ENCODE data around the gene FILIP1L. TPM values are rescaled to one million over a fixed set of nuclear protein-coding genes. Genes with fewer than 3 reads are reported as not detected.
A peak's percentile ranks its signal among the peaks of the same experiment; 100 is the strongest.

Gene FILIP1L
- total RNA-seq, 1 donor from 2014 or later: 0.15 TPM

DNA sequence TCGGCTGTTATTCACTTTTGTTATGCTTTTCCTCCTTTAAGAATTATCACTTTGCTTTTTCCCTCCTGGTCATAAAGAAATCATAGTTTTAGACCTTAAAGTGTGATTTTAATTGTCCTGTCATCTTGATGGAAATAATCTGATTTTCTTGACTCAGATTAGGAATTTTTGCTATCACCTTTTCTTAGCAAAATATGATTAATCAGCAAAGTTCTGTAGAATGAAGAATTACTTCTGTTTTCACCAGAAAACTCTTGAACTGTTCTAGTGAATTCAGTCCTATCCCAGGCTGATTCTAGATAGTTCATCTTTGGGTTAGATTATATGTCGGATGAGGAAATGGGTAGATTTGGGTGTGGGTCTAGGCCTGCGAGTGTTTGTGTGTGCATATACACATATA lies 284.5 kb downstream of the FILIP1L start:
- no peaks in the 10 kb centered on the region for H3K9me3 ChIP-seq (ENCODE audit: low read depth)
- no peak overlapping the region for H2AFZ ChIP-seq (replicated peaks)
- no peaks in the 10 kb centered on the region for H3F3A ChIP-seq (ENCODE audit: low read depth)
- no peak overlapping the region for H3K4me2 ChIP-seq
- peaks cover 7% of the 10 kb centered on the region for H3K4me1 Mint-ChIP-seq
- no peaks in the 10 kb centered on the region for H3K9me3 Mint-ChIP-seq
- H3K79me2 ChIP-seq (ENCODE audit: low read depth): peaks cover 56% of the 10 kb centered on the region
- no peak overlapping the region for H3K9ac ChIP-seq
- H3K36me3 Mint-ChIP-seq: no peaks in the 10 kb centered on the region
- TF ChIP-seq EZH2phosphoT487 (IDR thresholded peaks at IDR 0.05): no peak
- peaks cover 2% of the 10 kb centered on the region for H3K27me3 Mint-ChIP-seq (ENCODE audit: insufficient read depth, low read depth)
- no peaks in the 10 kb centered on the region for H4K20me1 ChIP-seq (ENCODE audit: low read depth)
- H3K36me3 ChIP-seq: no peaks in the 10 kb centered on the region
- no peak overlapping the region for H3K4me3 Mint-ChIP-seq
- no peak overlapping the region for H3K4me3 ChIP-seq
- H3K27ac ChIP-seq: no peak overlapping the region
- H3K27me3 ChIP-seq: no peaks in the 10 kb centered on the region
- no peak for DNase-seq (ENCODE audit: low spot score)
- no peak overlapping the region for H3K27ac Mint-ChIP-seq
- H3K4me1 ChIP-seq: no peaks in the 10 kb centered on the region

DNA sequence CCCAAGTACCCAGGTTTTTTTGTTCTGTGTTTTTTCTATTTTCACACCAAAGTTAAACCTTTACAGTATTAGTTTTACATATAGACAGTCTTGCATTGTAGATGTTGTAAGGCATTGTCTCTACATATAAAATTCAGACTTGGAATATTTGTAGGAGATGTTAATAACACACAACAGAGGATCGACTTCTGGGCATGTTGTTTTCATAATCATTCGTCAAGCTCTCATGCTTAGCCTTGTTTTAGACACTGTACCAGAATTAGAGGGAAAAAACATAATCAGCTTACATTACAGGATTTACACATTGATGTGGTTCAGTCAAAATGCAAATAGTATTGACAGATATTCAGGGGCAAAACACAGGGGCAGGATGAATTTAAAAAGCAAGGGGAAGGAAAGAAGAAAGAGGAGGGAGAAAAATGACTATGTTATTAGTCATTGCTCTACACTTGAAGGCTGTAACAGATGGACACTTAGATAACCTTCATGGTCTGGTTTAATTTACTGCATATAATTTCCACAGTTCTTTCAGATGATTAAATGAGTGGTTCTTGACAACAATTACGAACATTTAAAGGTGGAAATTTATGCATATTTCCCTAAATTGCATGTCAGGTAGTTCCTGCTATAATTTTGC lies 289.2 kb downstream of the FILIP1L start:
- Histone ChIP-seq H3K4me1 (peaks cover 5% of the 10 kb centered on the region), H4K20me1 (ENCODE audit: low read depth) (no peaks in the 10 kb centered on the region), H3K9me3 (ENCODE audit: low read depth) (no peaks in the 10 kb centered on the region), H3K36me3 (no peaks in the 10 kb centered on the region), H3F3A (ENCODE audit: low read depth) (no peaks in the 10 kb centered on the region), H3K4me2 (no peak overlapping the region), H3K27me3 (no peaks in the 10 kb centered on the region), H3K4me3 (no peak overlapping the region), H3K9ac (no peak overlapping the region), H3K79me2 (ENCODE audit: low read depth) (peaks cover 79% of the 10 kb centered on the region), H3K27ac (no peak overlapping the region), H2AFZ (replicated peaks) (no peak overlapping the region)
- Mint-ChIP-seq H3K27ac (no peak overlapping the region), H3K27me3 (ENCODE audit: insufficient read depth, low read depth) (peaks cover 2% of the 10 kb centered on the region), H3K4me1 (peaks cover 13% of the 10 kb centered on the region), H3K36me3 (no peaks in the 10 kb centered on the region), H3K9me3 (no peaks in the 10 kb centered on the region), H3K4me3 (no peak overlapping the region)
- TF ChIP-seq, protein P1, sequence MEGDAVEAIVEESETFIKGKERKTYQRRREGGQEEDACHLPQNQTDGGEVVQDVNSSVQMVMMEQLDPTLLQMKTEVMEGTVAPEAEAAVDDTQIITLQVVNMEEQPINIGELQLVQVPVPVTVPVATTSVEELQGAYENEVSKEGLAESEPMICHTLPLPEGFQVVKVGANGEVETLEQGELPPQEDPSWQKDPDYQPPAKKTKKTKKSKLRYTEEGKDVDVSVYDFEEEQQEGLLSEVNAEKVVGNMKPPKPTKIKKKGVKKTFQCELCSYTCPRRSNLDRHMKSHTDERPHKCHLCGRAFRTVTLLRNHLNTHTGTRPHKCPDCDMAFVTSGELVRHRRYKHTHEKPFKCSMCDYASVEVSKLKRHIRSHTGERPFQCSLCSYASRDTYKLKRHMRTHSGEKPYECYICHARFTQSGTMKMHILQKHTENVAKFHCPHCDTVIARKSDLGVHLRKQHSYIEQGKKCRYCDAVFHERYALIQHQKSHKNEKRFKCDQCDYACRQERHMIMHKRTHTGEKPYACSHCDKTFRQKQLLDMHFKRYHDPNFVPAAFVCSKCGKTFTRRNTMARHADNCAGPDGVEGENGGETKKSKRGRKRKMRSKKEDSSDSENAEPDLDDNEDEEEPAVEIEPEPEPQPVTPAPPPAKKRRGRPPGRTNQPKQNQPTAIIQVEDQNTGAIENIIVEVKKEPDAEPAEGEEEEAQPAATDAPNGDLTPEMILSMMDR (IDR thresholded peaks at IDR 0.05): no peak
- TF ChIP-seq EZH2phosphoT487 (IDR thresholded peaks at IDR 0.05) (no peak), EZH2 (IDR thresholded peaks at IDR 0.05) (no peak)
- no peak for DNase-seq (ENCODE audit: low spot score)

DNA sequence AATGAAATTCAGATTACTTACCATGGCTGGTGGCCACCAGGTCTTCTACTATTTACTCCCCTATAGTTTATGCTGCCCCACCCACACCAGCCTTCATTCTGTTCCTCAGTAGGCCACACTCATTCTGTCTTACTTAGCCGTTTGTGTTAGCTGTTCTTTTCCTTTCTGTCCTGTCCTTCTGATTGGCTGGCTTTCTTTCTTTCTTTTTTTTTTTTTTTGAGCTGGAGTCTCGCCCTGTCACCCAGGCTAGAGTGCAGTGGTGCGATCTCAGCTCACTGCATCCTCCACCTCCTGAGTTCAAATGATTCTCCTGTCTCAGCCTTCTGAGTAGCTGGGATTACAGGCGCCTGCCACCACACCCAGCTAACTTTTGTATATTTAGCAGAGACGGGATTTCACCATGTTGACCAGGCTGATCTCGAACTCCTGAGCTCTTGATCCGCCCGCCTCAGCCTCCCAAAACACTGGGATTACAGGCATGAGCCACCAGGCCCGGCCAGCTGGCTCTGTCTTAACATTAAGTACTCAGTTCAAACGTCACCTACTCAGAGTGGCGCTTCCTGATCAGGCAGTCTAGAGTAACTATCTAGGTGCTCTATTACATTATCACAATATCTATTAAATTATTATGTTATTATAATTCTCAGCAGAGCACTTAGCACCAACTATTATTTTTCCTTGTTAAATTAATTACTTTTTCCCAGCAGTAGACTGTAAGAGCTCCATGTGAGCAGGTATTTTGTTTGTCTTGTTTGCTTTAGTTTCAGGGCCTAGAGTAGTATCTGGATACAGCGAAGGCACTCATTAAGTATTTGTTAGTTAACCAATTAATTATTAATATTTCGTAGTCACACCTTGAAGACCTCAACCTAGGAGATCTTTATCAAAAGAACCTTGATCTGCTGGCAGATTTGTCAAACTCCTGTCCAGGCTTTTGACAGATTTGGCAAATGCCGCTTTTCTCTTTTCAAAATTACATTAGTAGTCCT lies 290.3 kb downstream of the FILIP1L start:
- peaks cover 15% of the 10 kb centered on the region for H3K4me1 Mint-ChIP-seq
- peaks cover 2% of the 10 kb centered on the region for H3K27me3 Mint-ChIP-seq (ENCODE audit: insufficient read depth, low read depth)

More for the DNA sequence above, 290.3 kb downstream of the FILIP1L start:
- peaks cover 5% of the 10 kb centered on the region for H3K4me1 ChIP-seq
- no peaks in the 10 kb centered on the region for H3F3A ChIP-seq (ENCODE audit: low read depth)
- no peak for TF ChIP-seq EZH2phosphoT487 (IDR thresholded peaks at IDR 0.05)
- TF ChIP-seq EZH2 (IDR thresholded peaks at IDR 0.05): no peak
- TF ChIP-seq, protein P1 (IDR thresholded peaks at IDR 0.05): no peak
- no peak overlapping the region for H3K27ac ChIP-seq
- Mint-ChIP-seq H3K4me3 (no peak overlapping the region), H3K27ac (no peak overlapping the region), H3K36me3 (no peaks in the 10 kb centered on the region), H3K9me3 (no peaks in the 10 kb centered on the region)
- H3K9ac ChIP-seq: no peak overlapping the region
- no peak overlapping the region for H2AFZ ChIP-seq (replicated peaks)
- H3K79me2 ChIP-seq (ENCODE audit: low read depth): peaks cover 78% of the 10 kb centered on the region
- no peaks in the 10 kb centered on the region for H3K36me3 ChIP-seq
- peak; percentile 9 for DNase-seq (ENCODE audit: low spot score)
- H3K4me3 ChIP-seq: no peak overlapping the region
- no peak overlapping the region for H3K4me2 ChIP-seq
- no peaks in the 10 kb centered on the region for H4K20me1 ChIP-seq (ENCODE audit: low read depth)
- H3K9me3 ChIP-seq (ENCODE audit: low read depth): no peaks in the 10 kb centered on the region
- H3K27me3 ChIP-seq: no peaks in the 10 kb centered on the region
